Superior temporal gyrus (tissue), 1 donor: ENCODE measurements around the gene S100A5.

Experiments
- DNase-seq: peaks from one replicate; pipeline ENCODE4 v3.0.0-alpha.2; 2016; ENCODE audit errors: extremely low spot score

The S100A5 gene

GRCh38 chr1:153507926-153508583 lies 32.7 kb downstream of the S100A5 start:
- DNase-seq, result no peak

DNA sequence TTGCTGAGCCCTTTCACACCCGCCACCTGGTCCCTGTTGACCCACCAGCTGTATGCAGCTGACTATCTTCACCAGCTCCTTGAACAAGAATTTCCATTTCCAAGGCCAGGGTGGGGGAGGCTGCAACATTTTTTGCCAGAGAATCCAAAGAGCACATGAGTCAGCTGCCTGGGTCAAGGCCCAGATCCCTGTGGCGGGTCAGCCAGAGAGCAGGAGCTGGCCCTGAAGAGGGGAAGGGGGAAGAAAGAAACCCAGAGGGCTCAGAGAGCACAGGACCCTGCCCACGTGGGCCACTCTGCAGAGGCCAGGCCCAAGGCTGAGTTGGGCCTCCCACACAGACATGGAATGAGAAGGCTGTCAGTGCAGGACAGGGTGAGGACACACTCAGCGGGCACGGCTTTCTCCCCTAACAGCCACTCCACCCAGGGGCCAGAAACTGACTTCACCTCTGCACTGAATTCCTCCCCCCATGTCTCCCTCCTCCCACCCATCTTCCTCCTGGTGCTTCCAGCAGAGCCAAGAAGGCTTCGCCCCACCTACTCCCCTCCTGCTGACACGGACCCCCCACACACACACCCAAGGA lies 33.8 kb downstream of the S100A5 start:
- DNase-seq, result no peak

- DNase-seq, result no peak
Observed at GRCh38 chr1:153506386-153506785, 34.3 kb downstream of the S100A5 start.

DNA sequence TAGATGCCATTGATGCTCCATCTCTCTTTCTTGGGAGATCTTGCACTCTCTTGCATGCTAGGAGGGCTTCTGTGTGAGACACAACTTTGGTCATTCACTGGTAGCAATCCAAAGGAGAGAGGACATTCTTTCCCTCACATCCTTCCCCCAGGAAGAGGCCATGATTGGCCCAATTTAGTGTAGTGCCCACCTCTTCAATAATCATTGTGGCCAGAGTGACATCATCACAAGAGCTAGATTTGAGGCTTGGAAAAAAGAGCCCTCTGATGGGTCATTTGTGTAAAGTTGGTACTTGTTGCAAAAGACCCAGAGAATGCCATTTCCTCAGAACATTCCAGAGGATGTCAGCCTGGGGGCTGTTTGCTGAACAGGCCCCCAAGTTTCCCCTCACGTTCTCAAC lies 35.2 kb downstream of the S100A5 start:
- DNase-seq, result no peak

- no peak for DNase-seq
Observed at GRCh38 chr1:153503766-153504165, 37.0 kb downstream of the S100A5 start.

GRCh38 chr1:153498746-153499145 lies 42.0 kb downstream of the S100A5 start:
- no peak for DNase-seq

DNA sequence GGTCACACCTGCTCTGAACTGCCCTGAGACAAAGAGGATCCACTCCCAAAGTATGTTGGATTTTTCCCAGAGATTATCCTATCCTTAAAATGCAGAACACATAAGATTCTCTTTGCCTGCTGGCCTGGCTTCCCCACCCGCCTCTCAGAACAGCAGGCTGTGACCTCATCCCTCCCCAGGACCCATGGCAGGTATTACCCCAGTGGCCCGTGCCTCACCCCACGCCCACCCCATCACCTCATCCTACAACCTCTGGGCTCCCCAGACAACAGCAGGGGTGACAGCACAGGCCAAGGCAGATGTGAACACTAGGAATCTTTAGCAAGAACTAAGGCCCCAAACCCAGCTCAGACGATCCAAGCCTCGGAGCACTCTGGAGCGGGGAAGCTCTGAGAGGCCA lies 45.2 kb downstream of the S100A5 start:
- no peak for DNase-seq

- DNase-seq, result peak; percentile 75
Observed at GRCh38 chr1:153494976-153495535, 45.7 kb downstream of the S100A5 start.

- no peak for DNase-seq
Observed at GRCh38 chr1:153493343-153493960, 47.3 kb downstream of the S100A5 start.

DNA sequence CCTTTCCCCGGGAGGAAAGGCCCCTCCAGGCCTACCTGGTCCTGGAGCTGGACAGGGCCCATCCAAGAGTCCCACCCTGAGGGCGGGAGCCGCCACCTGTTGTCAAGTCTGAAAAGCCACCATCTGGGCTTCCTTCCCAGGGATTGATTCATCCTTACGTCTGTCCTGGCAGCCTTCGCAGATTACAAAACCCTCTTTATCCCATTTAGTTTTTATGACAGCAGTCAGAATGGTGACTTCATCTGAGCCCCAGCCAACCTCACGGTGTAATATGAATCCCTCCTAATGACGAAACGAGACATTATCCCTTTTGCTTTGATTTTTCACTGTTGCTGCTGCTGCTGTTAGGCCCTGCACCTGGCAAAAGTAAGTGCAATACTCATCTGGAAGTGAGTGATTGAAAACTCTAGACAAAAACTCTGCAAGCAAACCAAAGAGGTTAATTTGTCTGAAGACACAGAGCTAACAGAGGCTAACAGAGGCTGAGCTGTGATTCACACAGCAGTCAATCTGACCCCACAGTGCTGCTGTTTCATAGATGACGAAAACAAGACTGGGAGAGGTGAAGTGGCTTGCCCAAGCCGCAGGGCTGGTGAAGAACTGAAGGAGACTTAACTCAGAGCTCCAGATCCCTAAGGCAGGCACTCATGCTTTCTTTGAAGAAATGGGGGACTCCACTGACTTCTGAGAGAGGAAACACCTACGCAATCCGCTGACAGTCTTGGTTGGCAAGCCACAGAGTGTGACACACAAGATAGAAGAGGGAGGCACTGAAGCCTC lies 50.3 kb downstream of the S100A5 start:
- peak; percentile 67 for DNase-seq

- no peak for DNase-seq
Observed at GRCh38 chr1:153488731-153489130, 52.0 kb downstream of the S100A5 start.

DNA sequence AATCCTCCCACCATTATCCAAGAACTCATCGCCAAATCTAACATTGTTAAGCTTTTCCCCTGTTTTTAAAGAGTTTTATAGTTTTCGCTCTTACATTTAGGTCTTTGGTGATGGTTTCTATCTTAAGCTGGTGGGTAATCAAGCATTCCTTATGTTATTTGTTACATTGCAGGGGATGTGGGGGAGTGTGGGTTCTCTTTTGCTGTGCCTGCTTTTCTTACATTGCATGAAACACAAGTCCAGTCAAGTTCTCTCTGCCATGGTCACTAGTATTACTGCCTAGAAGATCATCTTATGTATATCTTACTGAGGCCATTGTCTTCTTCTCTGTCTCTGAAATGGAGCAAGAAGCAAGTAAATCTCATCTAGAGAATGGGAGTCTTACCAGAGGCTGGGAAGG lies 53.0 kb downstream of the S100A5 start:
- no peak for DNase-seq
